ENCODE measurements around the gene CHRD.
"Not testable (repeated sequence)": the region's sequence is repeated elsewhere in the genome, so short reads cannot be mapped to it uniquely, and the experiment has no call there.

Gene CHRD

DNA sequence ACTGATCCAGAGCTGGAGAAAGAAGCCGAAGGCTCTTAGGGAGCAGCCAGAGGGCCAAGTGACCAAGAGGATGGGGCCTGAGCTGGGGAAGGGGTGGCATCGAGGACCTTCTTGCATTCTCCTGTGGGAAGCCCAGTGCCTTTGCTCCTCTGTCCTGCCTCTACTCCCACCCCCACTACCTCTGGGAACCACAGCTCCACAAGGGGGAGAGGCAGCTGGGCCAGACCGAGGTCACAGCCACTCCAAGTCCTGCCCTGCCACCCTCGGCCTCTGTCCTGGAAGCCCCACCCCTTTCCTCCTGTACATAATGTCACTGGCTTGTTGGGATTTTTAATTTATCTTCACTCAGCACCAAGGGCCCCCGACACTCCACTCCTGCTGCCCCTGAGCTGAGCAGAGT is 9.5 kb downstream of the CHRD start:
- in situ Hi-C loops (cut with HindIII; ENCODE audit: low pct_ligation_motif_present, low pct_unique_long_range_greater_than_20kb, low sequenced_read_pairs) = no loop called here
- DNase-seq = no peak

DNA sequence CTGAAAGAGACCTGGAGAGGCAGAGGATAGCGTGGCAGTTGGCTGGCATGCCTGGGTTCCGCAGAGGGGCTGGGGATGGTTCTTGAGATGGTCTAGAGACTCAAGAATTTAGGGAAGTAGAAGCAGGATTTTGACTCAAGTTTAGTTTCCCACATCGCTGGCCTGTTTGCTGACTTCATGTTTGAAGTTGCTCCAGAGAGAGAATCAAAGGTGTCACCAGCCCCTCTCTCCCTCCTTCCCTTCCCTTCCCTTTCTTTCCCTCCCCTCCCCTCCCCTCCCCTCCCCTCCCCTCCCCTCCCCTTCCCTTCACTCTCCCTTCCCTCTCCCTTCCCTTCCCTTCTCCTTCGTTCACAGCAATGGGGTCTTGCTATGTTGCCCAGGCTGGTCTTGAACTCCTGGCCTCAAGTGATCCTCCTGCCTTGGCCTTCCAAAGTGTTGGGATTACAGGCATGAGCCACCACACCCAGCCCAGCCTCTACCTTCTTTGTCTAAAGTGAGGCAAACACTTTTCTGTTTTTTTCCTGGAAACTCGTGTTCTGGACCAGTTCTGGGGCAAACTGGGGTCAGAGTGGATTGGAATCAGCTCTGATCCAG is 10.2 kb downstream of the CHRD start:
- in situ Hi-C loops (cut with HindIII; ENCODE audit: low pct_ligation_motif_present, low pct_unique_long_range_greater_than_20kb, low sequenced_read_pairs) = no loop called here
- no peak for DNase-seq

DNA sequence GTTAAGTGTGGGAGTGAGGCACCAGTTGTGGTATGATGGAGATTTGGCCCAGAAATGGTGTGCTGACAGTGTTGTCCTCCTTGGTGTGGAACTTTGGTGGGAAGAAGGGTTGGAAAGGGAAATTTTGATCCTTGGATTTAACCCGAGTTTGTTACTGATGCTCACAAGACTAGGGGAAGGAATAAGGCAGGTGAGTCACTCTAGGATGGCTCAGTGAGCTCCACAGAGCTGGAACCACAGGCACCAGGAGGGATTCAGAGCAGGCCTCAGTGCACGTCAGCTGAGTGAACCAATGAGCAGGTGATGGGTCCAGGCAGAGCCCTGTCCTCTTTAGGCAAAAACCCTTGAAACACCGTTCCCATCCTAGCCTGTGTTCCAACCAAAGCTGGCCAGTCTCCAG is 11.4 kb downstream of the CHRD start:
- peak; percentile 39 for DNase-seq
- in situ Hi-C loops (cut with HindIII; ENCODE audit: low pct_ligation_motif_present, low pct_unique_long_range_greater_than_20kb, low sequenced_read_pairs) = no loop called here

DNA sequence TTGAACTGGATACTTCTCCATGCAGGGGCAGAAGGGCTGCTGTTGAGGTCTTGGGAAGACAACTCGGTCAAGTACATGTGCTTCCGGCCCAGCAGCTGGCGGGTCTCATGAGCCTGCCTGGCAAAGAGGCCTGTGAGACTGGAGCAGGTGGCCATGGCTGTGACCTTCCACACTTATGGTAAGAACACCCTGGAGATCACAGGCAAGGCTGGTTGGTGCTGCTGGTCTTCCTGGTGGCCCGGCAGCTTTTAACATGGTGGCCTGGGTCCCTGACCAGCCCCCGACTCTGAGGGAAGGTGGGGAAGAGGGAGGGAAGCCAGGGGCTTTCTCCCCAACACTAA is 15.4 kb downstream of the CHRD start:
- in situ Hi-C loops (cut with HindIII; ENCODE audit: low pct_ligation_motif_present, low pct_unique_long_range_greater_than_20kb, low sequenced_read_pairs) = no loop called here
- no peak for DNase-seq

DNA sequence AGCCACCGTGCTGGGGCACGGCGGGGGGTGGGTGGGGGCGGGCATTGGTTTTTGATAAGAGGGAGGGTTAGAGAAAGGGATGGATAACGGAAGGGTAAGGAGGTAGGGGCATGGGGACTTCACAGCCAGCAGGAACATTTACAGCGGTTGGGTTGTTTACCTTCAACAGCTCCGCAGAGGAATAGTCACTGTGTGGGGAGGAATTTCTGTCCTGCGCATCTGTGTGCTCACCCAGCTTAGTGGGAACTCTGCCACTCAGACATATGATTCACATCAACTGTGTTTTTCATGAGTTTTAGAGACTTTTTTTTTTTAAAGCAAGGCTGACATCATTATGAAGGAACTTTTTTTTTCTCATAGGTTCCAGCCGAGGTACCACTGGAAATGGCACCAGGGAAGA is 19.6 kb downstream of the CHRD start:
- in situ Hi-C loops (cut with HindIII; ENCODE audit: low pct_ligation_motif_present, low pct_unique_long_range_greater_than_20kb, low sequenced_read_pairs) = no loop called here
- DNase-seq = peak; percentile 65

DNA sequence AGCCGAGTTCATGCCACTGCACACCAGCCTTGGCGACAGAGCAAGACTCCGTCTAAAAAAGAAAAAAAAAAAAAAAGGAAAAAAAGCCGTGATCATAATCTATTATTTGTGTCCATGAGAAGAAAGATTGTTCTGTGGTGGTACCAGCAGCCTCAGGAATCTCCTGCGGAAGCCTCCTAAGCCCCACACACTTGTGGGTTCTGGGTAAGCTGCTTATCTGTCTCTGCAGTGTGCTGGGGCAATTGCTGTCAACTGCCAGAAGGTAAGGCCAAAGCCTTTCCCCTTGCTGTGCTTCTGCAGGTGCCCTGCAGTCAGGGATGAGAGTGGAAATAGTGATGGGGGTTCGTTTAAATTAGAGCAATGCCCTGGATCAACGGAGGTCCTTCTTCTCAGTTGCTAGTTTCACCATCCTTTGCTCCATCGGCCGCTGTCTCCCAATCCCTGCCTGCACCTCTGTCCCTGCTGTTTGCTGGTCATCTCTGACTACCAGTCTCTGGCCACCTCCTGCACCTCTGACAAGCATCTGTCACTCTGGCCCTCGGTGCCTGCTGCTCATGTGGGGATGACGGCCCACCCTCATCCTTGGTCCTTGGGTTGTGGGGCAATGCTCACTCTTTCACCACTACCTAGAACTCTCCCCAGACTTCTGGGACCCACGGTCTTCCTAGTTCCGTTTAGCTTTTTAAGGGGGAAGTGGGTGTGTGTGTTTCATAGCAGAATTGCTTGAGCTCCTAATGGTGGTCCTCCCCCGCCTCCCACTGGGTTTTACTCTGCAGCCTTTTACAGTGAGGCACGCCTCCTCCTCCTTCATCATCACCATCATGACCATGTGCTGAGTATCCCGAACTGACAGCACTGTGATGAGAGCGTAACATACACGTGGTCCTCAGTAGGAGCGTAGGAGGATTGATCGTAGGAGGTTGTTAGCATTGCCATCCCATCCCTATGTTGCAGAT is 25.5 kb downstream of the CHRD start:
- no peak for DNase-seq
- in situ Hi-C loops (cut with HindIII; ENCODE audit: low pct_ligation_motif_present, low pct_unique_long_range_greater_than_20kb, low sequenced_read_pairs) = no loop called here

DNA sequence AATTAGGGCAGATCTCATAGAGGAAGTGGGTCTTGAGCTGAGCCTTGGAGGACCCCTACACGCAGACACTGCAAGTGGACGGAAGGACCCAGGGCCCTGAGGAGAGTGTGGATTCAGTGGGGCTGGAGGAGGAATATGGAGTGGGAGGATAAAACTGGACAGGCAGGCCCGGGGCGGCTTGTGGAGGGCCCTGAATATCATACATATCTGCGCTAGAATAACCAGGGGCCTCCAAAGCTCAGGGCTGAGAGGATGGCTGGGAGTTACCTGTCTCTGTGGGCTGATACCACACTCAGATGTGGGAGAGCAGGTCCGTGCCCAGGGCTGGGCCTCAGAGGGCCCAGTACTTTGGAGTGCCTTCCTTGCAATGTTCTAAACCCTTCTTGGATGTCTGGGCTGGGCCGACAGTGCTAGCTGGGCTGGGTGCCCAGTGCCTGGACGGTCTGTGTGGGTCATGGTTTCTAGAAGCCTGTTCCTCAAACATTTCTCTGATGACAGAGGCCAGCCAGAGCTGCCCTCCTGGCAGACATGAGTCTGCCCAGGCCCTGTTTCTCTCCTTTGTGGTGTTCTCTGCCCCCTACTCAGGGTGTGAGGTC is 29.6 kb downstream of the CHRD start:
- no peak for DNase-seq
- in situ Hi-C loops (cut with HindIII; ENCODE audit: low pct_ligation_motif_present, low pct_unique_long_range_greater_than_20kb, low sequenced_read_pairs) = no loop called here

DNA sequence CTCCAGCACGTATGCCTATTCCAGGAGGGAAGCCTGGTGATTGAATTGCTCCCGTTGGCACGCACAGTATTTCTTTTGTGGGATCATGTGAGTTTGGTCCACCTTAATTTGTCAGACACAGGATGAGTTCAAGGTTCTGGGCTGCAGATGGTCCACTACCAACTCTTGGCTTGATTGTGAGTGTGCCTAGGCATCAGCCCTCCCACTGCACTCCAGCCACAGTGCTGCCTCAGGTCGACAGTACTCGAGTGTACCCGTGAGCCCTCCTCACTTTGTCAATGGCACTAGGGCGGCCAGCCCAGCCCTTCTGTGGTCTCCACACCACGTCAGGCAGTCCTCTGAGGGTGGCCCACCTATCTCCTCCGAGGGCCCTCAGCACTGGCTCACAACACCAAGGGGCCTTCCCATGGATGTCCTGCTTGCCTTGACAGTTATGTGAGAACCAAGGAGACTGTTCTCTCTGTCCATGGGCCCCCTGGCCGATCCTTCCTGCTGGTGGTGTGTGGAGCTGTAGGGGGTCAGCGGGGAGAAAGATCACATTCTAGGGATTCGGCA is 30.2 kb downstream of the CHRD start:
- no peak for DNase-seq
- in situ Hi-C loops (cut with HindIII; ENCODE audit: low pct_ligation_motif_present, low pct_unique_long_range_greater_than_20kb, low sequenced_read_pairs) = no loop called here

DNA sequence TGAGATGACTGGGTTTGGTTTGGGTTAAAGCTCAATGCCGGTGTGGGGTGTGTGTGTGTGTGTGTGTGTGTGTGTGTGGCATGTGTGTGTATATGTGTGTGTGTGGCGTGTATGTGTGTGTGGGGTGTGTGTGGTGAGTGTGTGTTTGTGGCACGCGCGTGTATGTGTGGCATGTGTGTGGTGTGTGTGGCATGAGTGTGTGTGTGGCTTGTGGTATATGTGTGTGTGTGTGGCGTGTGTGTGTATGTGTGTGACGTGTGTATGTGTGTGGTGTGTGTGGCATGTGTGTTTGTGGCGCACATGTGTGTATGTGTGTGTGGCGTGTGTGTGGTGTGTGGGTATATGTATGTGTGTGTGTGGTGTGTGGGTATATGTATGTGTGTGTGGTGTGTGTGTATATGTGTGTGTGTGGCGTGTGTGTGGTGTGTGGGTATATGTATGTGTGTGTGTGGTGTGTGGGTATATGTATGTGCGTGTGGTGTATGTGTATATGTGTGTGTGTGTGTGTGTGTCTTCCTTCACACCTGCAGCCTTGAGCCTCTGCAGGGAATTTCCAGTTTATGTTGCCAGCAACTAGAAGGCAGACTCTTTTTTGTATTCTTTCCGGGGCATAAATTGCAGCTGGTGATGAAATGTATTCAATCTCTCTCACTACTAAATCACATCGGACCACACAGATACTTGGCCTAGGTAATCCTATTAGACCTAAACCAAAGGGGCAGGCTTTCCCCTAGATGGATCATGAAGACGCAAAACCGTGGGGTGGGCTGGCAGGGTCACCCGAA is 34.8 kb downstream of the CHRD start:
- in situ Hi-C loops (cut with HindIII; ENCODE audit: low pct_ligation_motif_present, low pct_unique_long_range_greater_than_20kb, low sequenced_read_pairs) = no loop called here
- DNase-seq = no peak

DNA sequence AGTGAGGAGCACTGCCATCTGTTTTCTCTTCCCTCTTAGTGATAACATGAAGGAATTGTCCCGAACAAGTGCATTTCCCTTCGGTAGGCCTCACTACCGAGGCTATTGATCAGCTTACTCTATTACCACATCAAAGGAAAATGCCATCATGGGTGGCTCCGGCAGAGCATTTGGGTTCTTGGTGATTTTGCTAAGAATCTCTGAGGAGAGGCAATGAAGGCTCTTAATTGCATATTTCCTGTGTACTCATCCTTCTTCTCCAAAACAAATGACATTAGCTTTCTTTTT is 35.3 kb downstream of the CHRD start:
- in situ Hi-C loops (cut with HindIII; ENCODE audit: low pct_ligation_motif_present, low pct_unique_long_range_greater_than_20kb, low sequenced_read_pairs) = no loop called here
- no peak for DNase-seq

DNA sequence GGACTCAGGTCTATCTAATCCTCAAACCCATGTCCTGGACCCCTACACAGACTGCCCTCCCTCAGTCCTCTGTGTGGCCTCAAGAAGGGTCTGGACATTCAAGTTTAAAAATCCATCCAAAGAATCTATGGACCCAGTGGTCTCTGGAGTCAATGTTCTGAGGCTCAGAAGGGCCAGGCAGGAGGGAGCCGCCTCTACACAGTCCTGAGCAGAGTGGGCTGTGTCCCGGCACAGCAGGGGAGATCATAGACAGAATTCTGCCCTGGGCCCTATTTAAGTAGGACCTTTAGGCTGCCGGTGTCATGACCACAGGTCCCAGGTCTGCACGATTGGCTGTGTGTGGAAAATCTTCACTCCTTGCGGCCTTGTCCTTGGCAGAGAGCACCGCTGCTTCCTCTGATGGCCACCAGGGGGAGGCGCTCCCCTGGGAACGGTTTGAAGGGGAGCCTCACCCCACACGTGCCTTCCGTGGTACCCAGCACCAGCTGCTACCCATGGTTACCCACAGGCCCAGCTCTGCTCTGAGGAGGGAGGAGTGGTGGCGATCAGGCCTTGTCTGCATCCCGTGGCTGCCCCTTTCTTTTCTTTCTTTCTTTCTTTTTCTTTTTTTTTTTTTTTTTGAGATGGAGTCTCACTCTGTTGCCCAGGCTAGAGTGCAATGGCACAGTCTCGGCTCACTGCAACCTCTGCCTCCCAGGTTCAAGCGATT is 37.9 kb downstream of the CHRD start:
- peak; percentile 44 for DNase-seq
- in situ Hi-C loops (cut with HindIII; ENCODE audit: low pct_ligation_motif_present, low pct_unique_long_range_greater_than_20kb, low sequenced_read_pairs) = no loop called here

DNA sequence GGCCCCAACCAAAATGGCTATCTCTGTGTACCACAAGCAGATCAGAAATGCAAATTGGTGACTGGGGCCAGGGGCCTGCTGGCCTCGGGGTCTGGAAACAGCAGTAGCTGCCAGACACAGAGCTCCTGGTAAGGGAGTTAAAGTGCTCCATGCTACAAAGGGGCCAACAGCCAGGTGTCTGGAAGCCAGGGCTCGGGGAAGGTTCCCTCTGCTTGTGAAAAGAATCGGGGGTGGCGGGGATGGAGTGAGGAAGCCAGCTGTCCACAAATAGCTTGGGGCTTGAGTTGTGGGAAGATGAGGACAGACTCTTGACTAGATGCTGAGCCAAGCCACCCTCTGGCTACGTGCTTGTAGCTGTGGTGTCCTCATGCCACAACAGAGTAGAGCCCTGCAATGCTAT is 39.3 kb downstream of the CHRD start:
- in situ Hi-C loops (cut with HindIII; ENCODE audit: low pct_ligation_motif_present, low pct_unique_long_range_greater_than_20kb, low sequenced_read_pairs) = no loop called here
- DNase-seq = no peak

DNA sequence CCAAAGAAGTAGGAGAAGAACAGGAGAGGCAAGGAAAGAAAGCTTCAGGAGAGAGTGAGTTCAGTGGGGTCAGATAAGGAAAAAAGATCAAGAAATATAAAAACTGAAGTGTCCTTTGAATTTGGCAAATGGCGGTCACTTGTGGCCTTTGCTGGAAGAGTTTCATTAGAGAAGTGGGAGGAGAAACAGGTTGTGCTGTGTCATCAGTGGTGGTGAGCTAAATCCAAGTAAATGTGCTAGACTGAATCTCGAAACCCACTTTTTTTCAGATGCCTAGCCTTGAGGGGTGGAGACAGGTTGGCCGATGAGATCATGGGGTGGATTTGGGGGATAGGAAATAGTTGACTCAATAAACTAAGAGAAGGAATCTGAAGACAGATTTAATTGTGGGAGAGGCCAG is 43.7 kb downstream of the CHRD start:
- DNase-seq = no peak
- in situ Hi-C loops (cut with HindIII; ENCODE audit: low pct_ligation_motif_present, low pct_unique_long_range_greater_than_20kb, low sequenced_read_pairs) = no loop called here

DNA sequence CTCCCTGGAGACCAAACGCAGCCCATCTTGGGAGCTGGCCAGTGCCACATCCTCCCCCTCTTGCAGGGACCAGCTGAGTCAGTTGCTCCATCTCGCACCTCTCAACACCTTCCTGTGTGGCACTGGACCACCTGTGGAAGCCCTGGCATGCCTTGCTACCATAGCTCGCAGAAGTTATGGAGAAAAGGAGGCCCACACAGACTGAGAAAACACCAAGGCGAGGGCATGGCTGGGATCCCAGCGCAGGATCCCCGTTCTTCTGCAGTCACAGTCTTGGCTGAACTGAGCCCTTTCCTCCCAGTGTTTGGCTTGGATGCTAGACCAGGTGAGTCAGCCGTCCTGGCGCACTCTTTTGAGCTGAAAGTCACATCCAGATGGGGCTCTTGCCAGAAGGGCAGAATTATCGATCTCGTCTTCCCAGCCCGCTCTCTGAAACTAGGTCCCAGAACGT is 46.9 kb downstream of the CHRD start:
- DNase-seq = no peak

DNA sequence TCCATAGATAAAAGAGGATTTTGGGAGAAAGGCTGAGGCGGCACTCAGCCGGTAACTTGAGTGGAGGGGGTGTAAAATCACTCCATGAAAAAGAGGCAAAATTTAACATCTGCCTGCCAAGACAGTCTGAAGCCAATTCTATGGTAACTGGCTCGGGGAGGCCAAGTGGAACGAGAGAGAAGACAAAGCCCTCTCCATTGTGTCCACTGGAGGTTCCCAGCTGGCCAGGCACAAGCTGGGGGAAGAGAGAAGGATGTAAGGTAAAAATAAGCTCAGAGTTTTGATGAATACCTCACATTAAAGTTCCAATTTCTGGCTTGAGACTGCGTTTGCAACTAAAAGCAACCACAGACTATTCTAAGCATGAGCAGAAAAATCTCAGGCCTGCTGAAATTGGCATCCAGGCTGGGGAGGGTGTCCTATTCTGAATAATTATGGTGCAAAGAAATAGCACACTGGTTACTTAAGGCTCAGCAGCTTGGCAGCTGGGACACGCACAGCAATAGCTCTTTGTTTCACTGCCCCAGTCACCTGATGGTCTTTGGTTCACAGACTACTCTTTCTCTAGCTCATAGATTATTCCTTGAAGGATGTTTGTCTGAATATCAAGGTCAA is 48.8 kb downstream of the CHRD start:
- DNase-seq = no peak
- in situ Hi-C loops (cut with HindIII; ENCODE audit: low pct_ligation_motif_present, low pct_unique_long_range_greater_than_20kb, low sequenced_read_pairs) = no loop called here

More for the DNA sequence above, 46.9 kb downstream of the CHRD start:
- in situ Hi-C loops (cut with HindIII; ENCODE audit: low pct_ligation_motif_present, low pct_unique_long_range_greater_than_20kb, low sequenced_read_pairs) = no loop called here

DNA sequence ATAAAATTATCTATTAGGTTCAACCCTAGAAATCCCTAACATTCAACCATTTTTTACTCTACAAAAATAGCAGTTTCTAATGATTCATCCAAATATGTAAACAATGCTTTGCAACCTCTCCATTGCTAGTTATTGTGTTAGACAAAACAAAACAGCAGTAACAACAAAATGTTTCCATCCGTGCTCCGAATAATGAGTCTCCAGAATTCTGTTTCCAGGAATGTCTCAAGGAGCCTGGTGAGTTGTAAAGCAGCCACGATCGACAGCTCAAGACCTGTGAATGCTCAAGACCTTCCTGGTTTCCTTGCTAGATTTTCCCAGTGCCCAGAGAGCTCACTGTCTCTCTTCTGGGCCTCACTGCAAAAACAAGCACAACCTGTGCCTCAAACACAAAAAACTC is 49.9 kb downstream of the CHRD start:
- no peak for DNase-seq
- in situ Hi-C loops (cut with HindIII; ENCODE audit: low pct_ligation_motif_present, low pct_unique_long_range_greater_than_20kb, low sequenced_read_pairs) = no loop called here

DNA sequence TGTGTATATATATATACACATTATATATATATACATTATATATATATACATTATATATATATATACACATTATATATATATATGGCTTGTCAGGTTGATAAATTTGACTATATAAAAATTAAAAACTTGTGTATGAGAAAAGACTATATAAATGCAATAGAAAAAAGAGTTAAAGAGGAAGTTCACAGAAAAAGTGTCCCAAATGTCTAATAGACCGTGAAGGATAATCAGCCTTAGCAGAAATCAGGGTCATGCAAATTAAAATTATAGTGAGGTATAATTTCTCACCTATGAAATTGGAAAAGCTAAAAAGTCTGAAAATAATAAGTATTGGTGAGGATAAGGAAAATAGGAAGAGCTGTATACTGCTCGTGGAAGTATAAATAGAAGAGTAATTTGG is 51.1 kb downstream of the CHRD start:
- in situ Hi-C loops (cut with HindIII; ENCODE audit: low pct_ligation_motif_present, low pct_unique_long_range_greater_than_20kb, low sequenced_read_pairs) = no loop called here
- DNase-seq = no peak

DNA sequence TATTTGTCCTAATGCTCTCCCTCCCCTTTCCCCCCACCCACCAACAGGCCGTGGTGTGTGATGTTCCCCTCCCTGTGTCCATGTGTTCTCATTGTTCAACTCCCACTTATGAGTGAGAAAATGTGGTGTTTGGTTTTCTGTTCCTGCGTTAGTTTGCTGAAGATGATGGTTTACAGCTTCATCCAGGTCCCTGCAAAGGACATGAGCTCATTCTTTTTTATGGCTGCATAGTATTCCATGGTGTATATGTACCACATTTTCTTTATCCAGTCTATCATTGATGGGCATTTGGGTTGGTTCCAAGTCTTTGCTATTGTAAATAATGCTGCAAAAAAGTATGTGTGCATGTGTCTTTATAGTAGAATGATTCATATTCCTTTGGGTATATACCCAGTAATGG is 53.3 kb downstream of the CHRD start:
- in situ Hi-C loops (cut with HindIII; ENCODE audit: low pct_ligation_motif_present, low pct_unique_long_range_greater_than_20kb, low sequenced_read_pairs) = not testable (repeated sequence)

More for the DNA sequence above, 53.3 kb downstream of the CHRD start:
- not testable (repeated sequence) for DNase-seq

Measured in ACHN (cell line).